GM12892 (cell line): ENCODE data around the gene OR4E2.

Experiments used
- POLR2A ChIP-seq: IDR thresholded peaks from 2 replicates; pipeline ENCODE4 v1.6.1; 2011; ENCODE audit warnings: low read depth, low read length, control low read depth
- POLR2AphosphoS5 ChIP-seq: IDR thresholded peaks from 2 replicates; pipeline ENCODE4 v1.6.1; 2011; ENCODE audit warnings: low read depth, low read length, control low read depth

DNA sequence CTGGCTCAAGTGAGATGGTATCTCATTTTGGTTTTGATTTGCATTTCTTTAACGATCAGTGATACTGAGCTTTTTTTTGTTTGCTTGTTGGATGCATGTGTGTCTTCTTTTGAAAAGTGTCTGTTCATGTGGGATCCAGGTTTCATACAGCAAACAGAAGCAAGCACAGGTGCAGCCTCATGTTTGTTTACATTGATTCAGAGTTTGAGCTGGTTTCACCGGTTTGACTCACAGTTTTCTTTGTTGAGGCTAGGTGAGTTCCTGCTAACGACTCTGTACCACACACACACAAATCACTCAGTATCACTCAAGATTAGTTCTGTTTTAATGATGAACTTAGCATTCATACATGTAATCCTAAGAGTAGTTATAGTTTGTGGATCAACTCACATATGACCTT is 22.6 kb upstream of the OR4E2 start:
- TF ChIP-seq POLR2A (no peak), POLR2AphosphoS5 (no peak)
